DOHH2 (cell line): ENCODE measurements around the gene SLC6A13.

Experiments used
- EZH2phosphoT487 ChIP-seq: fragments of 200-600 bp; sonication (generic); IDR thresholded peaks from 2 replicates; pipeline ENCODE4 v1.6.1; 2017; ENCODE audit warnings: borderline replicate concordance, mild to moderate bottlenecking, antibody characterized with exemption, low read length, moderate library complexity, mixed read lengths
- TF ChIP-seq, protein P1 (sequence below): fragments of 200-600 bp; sonication (generic); IDR thresholded peaks from one replicate; pipeline ENCODE4 v1.5.1; 2014; ENCODE audit warnings: antibody characterized with exemption, mild to moderate bottlenecking, low read depth, low read length; ENCODE audit not compliant: poor library complexity, severe bottlenecking

GRCh38 chr12:304805-305204 is 42.2 kb upstream of the SLC6A13 start:
- TF ChIP-seq, protein P1, sequence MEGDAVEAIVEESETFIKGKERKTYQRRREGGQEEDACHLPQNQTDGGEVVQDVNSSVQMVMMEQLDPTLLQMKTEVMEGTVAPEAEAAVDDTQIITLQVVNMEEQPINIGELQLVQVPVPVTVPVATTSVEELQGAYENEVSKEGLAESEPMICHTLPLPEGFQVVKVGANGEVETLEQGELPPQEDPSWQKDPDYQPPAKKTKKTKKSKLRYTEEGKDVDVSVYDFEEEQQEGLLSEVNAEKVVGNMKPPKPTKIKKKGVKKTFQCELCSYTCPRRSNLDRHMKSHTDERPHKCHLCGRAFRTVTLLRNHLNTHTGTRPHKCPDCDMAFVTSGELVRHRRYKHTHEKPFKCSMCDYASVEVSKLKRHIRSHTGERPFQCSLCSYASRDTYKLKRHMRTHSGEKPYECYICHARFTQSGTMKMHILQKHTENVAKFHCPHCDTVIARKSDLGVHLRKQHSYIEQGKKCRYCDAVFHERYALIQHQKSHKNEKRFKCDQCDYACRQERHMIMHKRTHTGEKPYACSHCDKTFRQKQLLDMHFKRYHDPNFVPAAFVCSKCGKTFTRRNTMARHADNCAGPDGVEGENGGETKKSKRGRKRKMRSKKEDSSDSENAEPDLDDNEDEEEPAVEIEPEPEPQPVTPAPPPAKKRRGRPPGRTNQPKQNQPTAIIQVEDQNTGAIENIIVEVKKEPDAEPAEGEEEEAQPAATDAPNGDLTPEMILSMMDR = no peak
- TF ChIP-seq EZH2phosphoT487 = no peak
